ENCODE results near the gene ZFHX3. TPM values are rescaled to one million over a fixed set of nuclear protein-coding genes. Genes with fewer than 3 reads are reported as not detected.

Gene ZFHX3
- polyA plus RNA-seq, 3 donors from 2014 or later = 0.05 to 1.4 (median 1.0) TPM

DNA sequence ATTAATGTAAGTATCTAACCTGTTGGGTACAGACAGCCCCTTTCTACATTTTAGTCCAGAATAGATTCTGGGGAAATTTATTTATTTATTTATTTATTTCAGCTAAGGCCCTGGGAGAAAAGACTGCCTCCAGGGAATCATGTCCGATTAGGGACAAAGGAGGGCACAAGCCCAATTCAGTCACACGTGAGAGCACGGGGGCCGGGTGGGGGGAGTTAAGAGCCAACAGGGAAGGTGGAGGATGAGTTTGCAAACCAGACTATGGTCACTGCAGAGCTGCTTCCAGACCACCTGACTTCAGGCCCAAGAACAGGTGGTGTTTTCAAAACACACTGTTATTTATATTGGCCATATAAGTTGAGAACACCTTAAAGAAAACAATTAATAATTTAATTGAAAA lies 1.6 kb upstream of the ZFHX3 start:
- no peak for DNase-seq
- peaks cover 18 to 30% of the 10 kb centered on the region in 2 donors for H3K4me1 Mint-ChIP-seq
- H3K36me3 Mint-ChIP-seq = no peaks in the 10 kb centered on the region
- peaks cover 6 to 11% (median 7%) of the 10 kb centered on the region in 3 donors for H3K27me3 Mint-ChIP-seq (ENCODE audit: low read depth in 3 of 3)
- no peak overlapping the region for H3K27ac Mint-ChIP-seq
- no peaks in the 10 kb centered on the region for H3K9me3 Mint-ChIP-seq
- H3K4me3 Mint-ChIP-seq = peak overlapping the region in 2 of 5 donors; percentile 76 to 77

DNA sequence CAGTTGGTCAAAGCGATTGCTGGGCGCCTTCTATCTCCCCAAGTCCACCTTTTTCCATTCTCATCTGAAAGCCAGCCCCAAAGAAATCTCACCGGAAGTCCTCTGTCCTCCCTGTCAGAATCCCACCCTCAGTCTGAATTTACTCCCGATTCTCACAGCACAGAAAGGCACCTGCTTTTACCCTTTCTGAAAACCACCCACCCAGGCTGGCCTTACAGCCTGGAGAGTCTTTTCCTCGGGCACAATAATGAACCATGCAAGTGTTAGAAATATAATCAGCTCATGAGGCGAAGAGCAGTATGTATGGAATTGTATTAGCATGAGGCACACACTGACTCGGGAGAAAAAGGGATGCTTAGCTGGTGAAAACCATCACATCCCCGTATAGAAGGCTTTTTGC lies 1.2 kb upstream of the ZFHX3 start:
- Mint-ChIP-seq H3K27ac (peak overlapping the region in 2 of 6 donors; percentile 53 to 65), H3K27me3 (ENCODE audit: low read depth in 3 of 3) (peaks cover 6 to 11% (median 7%) of the 10 kb centered on the region in 3 donors), H3K9me3 (no peaks in the 10 kb centered on the region), H3K4me3 (peak overlapping the region; percentile 47 to 77 (median 73)), H3K4me1 (peaks cover 16 to 26% of the 10 kb centered on the region in 2 donors), H3K36me3 (no peaks in the 10 kb centered on the region)
- DNase-seq = no peak

DNA sequence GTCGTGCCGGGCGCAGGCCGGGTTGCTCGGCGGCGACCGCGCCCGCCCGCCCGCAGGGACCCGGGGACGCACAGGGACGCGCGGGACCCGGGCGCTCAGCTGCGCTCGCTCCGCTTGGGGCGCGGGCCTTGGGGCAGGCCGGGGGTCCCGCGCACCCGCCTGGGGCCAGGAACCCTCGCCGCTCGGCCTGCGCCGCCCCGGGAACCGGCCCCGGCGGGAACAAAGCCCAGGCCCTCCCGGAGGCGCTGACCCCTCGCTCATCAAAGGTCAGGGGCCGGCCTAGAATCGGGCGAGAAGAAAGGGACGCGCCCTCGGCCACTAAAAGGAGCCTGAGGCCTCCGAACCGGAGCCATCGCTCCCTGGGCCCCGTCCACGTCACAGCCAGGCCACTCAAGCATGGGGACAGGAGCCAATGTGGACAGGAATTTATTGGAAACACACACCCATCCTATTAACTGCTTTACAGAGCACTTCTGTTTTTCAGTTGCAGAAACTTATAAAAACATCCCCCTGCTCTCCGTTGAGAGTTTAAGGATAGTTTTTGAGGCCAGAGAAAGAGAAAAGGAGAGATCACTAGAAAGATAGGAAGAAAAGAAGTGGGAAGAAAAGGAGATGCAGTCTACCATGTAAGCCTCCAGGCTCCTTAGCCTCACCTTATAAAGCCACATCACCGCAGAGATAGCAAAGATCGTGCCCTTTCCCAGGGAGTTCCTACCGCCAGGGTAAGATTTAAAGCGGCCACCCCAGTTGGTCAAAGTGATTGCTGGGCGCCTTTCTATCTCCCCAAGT lies 558 bp upstream of the ZFHX3 start:
- H3K27me3 Mint-ChIP-seq (ENCODE audit: low read depth in 3 of 3) = peaks cover 3 to 11% (median 5%) of the 10 kb centered on the region in 3 donors
- peak overlapping the region in 2 of 6 donors; percentile 65 to 78 for H3K27ac Mint-ChIP-seq
- no peak for DNase-seq
- no peaks in the 10 kb centered on the region for H3K36me3 Mint-ChIP-seq
- H3K4me1 Mint-ChIP-seq = peaks cover 14 to 25% of the 10 kb centered on the region in 2 donors
- peak overlapping the region; percentile 47 to 77 (median 73) for H3K4me3 Mint-ChIP-seq
- H3K9me3 Mint-ChIP-seq = no peaks in the 10 kb centered on the region

DNA sequence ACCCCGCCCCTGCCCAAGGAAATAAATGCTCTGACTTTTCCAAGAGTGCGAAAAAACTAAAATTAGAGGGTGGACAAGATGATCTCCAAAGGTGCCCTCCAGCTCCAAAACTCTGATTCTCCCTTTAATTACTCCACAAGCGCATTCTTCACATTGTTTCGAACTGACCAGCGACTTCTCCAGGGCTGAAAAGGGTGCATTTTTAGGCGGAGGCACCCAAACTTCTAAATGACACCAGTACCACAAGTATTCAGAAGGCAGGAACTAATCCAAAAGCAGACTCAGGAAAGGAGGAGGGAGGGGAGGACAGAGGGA lies 750 bp downstream of the ZFHX3 start:
- Mint-ChIP-seq H3K27ac (peak overlapping the region in 1 of 6 donors; percentile 68), H3K9me3 (no peaks in the 10 kb centered on the region), H3K27me3 (ENCODE audit: low read depth in 3 of 3) (peaks cover 4 to 11% (median 7%) of the 10 kb centered on the region in 3 donors), H3K36me3 (no peaks in the 10 kb centered on the region), H3K4me3 (peak overlapping the region; percentile 71 to 83 (median 80)), H3K4me1 (peaks cover 12 to 25% of the 10 kb centered on the region in 2 donors)
- DNase-seq = no peak

DNA sequence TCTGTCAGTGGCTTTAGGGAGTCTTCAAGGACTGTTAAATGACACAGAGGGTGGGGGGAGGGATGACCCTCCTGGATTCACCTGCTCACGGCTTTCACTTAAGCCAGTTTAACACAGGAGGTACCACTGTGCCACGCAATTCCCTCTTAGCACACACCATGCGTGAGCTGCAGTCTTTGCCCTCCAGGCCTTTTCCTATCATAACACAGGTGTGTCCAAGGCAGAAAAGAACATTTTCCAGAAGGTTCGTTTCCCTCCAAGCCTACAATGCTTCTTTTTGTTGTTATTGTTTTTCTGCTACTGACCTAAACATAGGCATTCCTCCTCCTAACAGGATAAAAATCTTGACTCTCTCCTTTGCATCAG lies 1.1 kb downstream of the ZFHX3 start:
- Mint-ChIP-seq H3K27ac (no peak overlapping the region), H3K9me3 (no peaks in the 10 kb centered on the region), H3K4me3 (peak overlapping the region; percentile 71 to 83 (median 80)), H3K4me1 (peaks cover 12 to 25% of the 10 kb centered on the region in 2 donors), H3K36me3 (no peaks in the 10 kb centered on the region), H3K27me3 (ENCODE audit: low read depth in 3 of 3) (peaks cover 4 to 11% (median 7%) of the 10 kb centered on the region in 3 donors)
- no peak for DNase-seq

DNA sequence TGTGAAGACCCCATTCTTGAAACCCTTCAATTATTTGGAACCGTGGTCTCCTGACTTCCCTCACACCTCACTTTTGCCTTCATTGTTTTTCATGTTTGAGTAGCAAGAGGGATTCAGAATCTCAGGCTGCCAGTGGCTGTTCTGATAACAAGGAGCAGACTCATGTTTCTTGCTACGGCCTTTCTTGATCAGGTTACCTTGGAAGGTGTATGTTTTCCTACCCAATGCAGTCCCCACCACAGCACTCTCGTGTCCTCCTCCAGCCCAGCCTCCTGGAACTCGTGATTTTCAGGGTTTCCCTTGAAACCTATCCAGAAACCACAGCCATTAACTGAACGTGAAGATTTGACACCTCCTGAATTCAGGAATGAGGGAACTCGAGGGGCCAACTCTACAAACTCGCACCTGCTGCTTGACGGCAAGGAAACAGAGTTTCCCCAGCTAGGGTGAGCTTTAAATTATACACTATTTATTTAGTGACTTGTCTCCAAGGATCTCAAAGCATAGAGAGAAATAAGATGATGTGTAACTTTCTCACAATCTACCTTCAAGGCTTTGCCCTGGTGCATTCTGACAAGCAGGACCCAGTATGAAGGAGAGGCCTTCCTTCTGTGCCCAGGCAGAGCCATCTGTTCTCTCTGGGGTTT lies 1.6 kb downstream of the ZFHX3 start:
- Mint-ChIP-seq H3K4me1 (peaks cover 12 to 25% of the 10 kb centered on the region in 2 donors), H3K9me3 (no peaks in the 10 kb centered on the region), H3K27ac (peak overlapping the region in 2 of 6 donors; percentile 12 to 55), H3K4me3 (peak overlapping the region; percentile 16 to 83 (median 71)), H3K27me3 (ENCODE audit: low read depth in 3 of 3) (peaks cover 4 to 11% (median 7%) of the 10 kb centered on the region in 3 donors), H3K36me3 (peaks cover 0 to under 1% (median 0%) of the 10 kb centered on the region in 3 donors)
- no peak for DNase-seq

DNA sequence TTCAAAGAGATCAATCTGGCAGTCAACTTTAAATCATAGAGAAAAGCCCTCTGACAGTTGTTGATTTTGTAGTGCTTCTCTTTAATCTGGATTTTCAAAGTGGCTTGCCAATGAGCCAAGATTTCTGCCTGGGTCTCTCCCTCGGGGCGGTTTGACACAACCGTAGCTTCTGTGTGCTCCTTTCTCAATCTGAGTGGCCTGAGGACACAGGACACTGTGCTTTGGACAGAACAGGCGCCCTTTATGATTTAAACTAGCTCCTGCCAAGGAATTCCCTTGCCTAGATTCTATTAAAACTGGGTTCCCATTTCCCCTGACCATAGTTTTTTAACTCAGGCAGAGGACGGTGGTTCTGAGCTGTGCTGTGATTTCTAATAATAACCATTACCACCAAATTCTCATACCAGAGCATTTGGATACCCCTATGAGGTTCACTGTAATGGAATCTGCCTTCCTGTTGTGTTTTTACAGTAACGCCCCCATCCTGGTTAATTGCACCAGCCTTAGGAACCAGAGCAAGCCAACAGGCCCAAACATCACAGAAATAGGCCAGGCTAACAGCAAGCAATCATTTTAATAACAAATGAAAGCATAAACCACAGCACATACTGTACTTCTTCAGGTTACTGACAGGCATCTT lies 4.0 kb downstream of the ZFHX3 start:
- no peaks in the 10 kb centered on the region for H3K9me3 Mint-ChIP-seq
- H3K4me3 Mint-ChIP-seq = no peak overlapping the region
- peaks cover 2 to 8% (median 7%) of the 10 kb centered on the region in 3 donors for H3K27me3 Mint-ChIP-seq (ENCODE audit: low read depth in 3 of 3)

DNA sequence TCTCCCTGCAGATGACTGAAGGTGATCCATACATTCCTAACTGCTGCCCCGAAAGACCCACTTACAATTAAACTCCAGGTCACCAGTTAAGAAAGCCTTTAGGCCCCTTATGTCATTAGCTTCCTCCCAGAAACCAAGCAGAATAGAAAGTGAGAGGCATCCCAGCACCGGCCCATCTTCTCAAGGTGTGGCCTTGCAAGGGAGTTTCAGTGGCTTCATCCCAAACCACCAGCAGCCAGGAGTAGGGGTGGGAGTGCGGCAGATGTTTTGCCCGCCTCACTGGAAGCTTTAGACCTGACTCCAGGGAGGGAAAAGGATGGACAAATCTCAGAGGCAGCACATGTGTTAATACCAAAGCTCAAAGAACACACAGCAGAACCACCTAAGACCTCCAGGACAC lies 5.1 kb downstream of the ZFHX3 start:
- H3K4me3 Mint-ChIP-seq = no peak overlapping the region
- no peak overlapping the region for H3K27ac Mint-ChIP-seq
- DNase-seq = no peak
- H3K4me1 Mint-ChIP-seq = peaks cover 12 to 23% of the 10 kb centered on the region in 2 donors
- peaks cover 2 to 8% (median 7%) of the 10 kb centered on the region in 3 donors for H3K27me3 Mint-ChIP-seq (ENCODE audit: low read depth in 3 of 3)
- H3K36me3 Mint-ChIP-seq = peaks cover 0 to 3% (median 0%) of the 10 kb centered on the region in 3 donors
- no peaks in the 10 kb centered on the region for H3K9me3 Mint-ChIP-seq

More for the DNA sequence above, 4.0 kb downstream of the ZFHX3 start:
- Mint-ChIP-seq H3K27ac (no peak overlapping the region), H3K36me3 (peaks cover 0 to 3% (median 0%) of the 10 kb centered on the region in 3 donors), H3K4me1 (peaks cover 10 to 21% of the 10 kb centered on the region in 2 donors)
- DNase-seq = no peak

DNA sequence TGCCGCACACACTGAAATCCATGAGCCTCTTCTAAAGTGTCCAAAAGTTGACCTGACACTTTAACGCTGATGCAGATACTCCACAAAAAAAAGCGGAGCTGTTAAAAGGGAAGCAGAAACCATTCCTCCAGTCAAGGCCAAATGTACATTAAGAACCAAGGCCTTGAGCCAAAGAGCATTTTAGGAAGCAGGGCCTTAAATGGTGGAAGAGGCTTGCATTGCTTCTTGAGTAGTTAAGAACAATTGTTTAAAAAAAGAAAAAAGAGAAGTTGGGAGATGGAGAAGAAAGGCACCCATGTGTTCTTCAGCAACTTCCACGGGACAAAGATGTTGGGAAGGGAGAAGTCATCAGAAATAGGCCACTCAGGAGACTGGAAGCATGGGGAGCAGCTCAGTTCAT lies 6.3 kb downstream of the ZFHX3 start:
- DNase-seq = no peak
- H3K4me3 Mint-ChIP-seq = no peak overlapping the region

DNA sequence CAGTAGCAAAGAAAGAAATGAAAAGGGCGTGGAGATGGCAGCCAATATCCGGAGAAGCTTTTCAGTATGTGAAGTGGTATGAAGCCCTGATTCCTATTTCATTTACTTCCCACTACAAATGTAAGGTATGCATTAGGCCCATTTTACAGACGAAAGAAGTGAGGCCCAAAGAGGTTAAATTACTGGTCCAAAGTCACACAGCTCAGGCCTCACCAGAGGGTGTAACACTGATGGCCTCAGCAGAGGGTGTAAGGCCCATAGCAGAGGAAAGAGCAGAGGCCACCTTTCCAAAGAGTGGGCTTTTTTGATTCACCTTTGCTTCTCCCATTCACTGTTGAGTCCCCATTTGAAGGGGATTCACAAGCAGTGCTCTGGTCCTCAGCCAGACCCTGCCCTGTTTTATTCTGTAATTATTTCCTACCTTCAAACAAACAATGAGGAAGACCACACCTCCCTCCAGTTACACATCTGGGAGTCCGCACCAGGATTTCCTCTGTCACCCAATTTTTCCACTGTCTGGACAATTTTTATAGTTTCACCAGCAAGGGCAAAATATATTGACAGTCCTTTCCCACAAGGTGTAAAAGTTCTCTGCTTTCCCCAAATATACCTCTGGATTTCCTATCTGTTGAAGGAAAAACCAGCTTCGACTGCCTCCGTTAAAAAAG lies 7.1 kb downstream of the ZFHX3 start:
- Mint-ChIP-seq H3K27ac (no peak overlapping the region), H3K27me3 (ENCODE audit: low read depth in 3 of 3) (peaks cover 0 to 7% (median 4%) of the 10 kb centered on the region in 3 donors), H3K36me3 (peaks cover 0 to 3% (median 0%) of the 10 kb centered on the region in 3 donors), H3K4me3 (no peak overlapping the region), H3K9me3 (no peaks in the 10 kb centered on the region), H3K4me1 (peaks cover 27 to 30% of the 10 kb centered on the region in 2 donors)
- DNase-seq = no peak

More for the DNA sequence above, 6.3 kb downstream of the ZFHX3 start:
- Mint-ChIP-seq H3K27me3 (ENCODE audit: low read depth in 3 of 3) (peaks cover 0 to 7% (median 4%) of the 10 kb centered on the region in 3 donors), H3K27ac (no peak overlapping the region), H3K36me3 (peaks cover 0 to 3% (median 0%) of the 10 kb centered on the region in 3 donors), H3K9me3 (no peaks in the 10 kb centered on the region), H3K4me1 (peaks cover 20 to 27% of the 10 kb centered on the region in 2 donors)

DNA sequence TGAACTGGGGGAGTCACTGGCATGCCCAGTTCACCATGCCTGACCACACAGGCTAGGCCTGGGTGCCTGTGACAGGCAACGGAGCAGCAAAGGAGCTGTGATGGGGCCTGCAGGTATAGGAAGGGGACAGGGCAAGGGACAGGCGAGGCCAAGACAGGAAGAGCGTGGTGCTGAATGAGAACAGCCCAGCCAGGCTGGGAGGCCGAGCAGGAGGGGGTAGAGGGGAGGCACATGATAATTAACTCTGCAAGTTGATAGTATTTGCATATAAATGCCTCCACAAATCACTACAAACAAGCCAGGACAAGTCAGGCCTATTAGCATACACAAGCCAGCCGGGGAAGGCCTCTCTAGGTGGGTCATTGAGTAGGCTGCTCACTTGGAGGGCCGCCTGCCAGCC lies 7.8 kb downstream of the ZFHX3 start:
- H3K4me1 Mint-ChIP-seq = peaks cover 34% of the 10 kb centered on the region in 2 donors
- no peak for DNase-seq
- peaks cover 0 to 7% (median 2%) of the 10 kb centered on the region in 3 donors for H3K27me3 Mint-ChIP-seq (ENCODE audit: low read depth in 3 of 3)
- H3K36me3 Mint-ChIP-seq = peaks cover 0 to 3% (median 0%) of the 10 kb centered on the region in 3 donors
- H3K9me3 Mint-ChIP-seq = no peaks in the 10 kb centered on the region
- no peak overlapping the region for H3K4me3 Mint-ChIP-seq
- H3K27ac Mint-ChIP-seq = peak overlapping the region in 1 of 6 donors; percentile 29

DNA sequence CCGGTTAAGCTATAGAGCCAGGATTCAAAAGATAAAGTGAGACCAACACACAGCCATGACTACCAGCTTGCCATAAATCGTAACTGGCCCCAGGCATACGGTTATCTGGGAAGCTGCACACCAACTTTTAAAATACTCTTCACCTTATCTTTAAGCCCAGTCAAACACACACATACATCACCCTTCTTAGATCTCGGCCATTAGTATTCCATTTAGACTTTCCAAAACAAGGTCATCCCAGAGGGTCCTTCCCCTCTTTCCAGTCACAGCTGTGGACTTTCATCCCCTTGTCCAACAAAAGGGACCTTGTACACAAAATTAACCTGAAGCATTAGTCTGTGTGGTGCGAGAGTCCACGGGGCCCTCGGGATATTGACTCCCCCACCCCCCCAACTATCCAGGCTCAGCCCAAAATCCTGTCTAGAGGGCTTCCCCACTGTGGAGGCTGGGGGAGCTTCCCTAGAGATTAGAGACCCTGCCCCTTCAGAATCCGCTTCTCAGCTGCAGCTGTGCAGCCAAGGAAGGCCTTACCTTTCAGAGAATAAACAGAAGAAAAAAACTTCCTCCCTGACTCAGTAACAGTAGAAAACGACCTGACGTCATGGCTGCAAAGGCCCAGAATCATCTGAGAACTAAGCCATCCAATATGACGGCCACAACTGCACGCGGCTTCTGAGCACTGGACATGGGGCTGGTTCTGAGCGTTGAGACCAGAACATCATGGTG lies 9.9 kb downstream of the ZFHX3 start:
- peak overlapping the region in 1 of 6 donors; percentile 36 for H3K27ac Mint-ChIP-seq
- H3K36me3 Mint-ChIP-seq = peaks cover 0 to 3% (median 0%) of the 10 kb centered on the region in 3 donors
- H3K9me3 Mint-ChIP-seq = no peaks in the 10 kb centered on the region
- no peak for DNase-seq
- H3K4me1 Mint-ChIP-seq = peaks cover 49 to 51% of the 10 kb centered on the region in 2 donors
- peak overlapping the region in 4 of 5 donors; percentile 4 to 82 (median 78) for H3K4me3 Mint-ChIP-seq
- peaks cover 2 to 7% (median 2%) of the 10 kb centered on the region in 3 donors for H3K27me3 Mint-ChIP-seq (ENCODE audit: low read depth in 3 of 3)

DNA sequence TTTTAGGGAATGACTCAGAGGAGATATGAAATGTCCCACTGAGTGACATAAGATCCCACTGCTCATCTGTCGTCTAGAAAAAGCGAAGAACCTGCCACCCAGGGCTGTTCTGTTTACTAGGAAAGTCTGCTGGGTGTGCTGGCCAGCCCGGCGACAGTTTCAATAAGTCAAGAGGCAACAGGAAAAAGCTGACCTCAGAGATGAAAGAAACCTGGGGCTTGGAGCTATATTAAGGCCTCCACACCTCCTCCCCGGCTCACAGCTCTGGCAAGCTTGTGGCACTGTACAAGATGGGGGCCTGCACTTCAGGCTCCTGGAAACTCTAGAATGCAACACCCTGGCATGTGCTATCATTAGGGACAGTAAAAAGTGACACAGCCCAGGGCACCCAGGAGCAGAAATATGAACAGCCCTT lies 10.6 kb downstream of the ZFHX3 start:
- Mint-ChIP-seq H3K36me3 (peaks cover 0 to 3% (median 0%) of the 10 kb centered on the region in 3 donors), H3K4me1 (peaks cover 52 to 53% of the 10 kb centered on the region in 2 donors), H3K27ac (peak overlapping the region in 5 of 6 donors; percentile 23 to 82 (median 43)), H3K27me3 (ENCODE audit: low read depth in 3 of 3) (peaks cover 2 to 5% (median 2%) of the 10 kb centered on the region in 3 donors), H3K9me3 (no peaks in the 10 kb centered on the region), H3K4me3 (peak overlapping the region; percentile 70 to 82 (median 78))
- peak; percentile 38 to 56 (median 51) for DNase-seq
